UCSD-AML1 (cell line): ENCODE results near the gene DPH6.
"Not testable (repeated sequence)": the region's sequence is repeated elsewhere in the genome, so short reads cannot be mapped to it uniquely, and the experiment has no call there.

Experiments used
- DNase-seq: peaks from one replicate; lab custom pipeline; 2025; ENCODE audit not compliant: unreplicated experiment; lab: John Stamatoyannopoulos, UW

The DPH6 gene

GRCh38 chr15:35545824-35546510 lies at the start of gene DPH6:
Gene DPH6 (minus strand): TSS chr15:35546165. CDS start chr15:35546141, 24 bp downstream.
- peak; percentile 74 for DNase-seq

GRCh38 chr15:35595656-35596055 lies 49.7 kb upstream of the DPH6 start:
- no peak for DNase-seq

GRCh38 chr15:35591987-35592386 lies 46.0 kb upstream of the DPH6 start:
- DNase-seq: not testable (repeated sequence)

- no peak for DNase-seq
Observed at GRCh38 chr15:35583863-35584528, 38.0 kb upstream of the DPH6 start.

GRCh38 chr15:35580606-35581005 lies 34.6 kb upstream of the DPH6 start:
- no peak for DNase-seq

GRCh38 chr15:35567392-35567791 lies 21.4 kb upstream of the DPH6 start:
- DNase-seq: no peak

- no peak for DNase-seq
Observed at GRCh38 chr15:35566991-35567390, 21.0 kb upstream of the DPH6 start.

- DNase-seq: no peak
Observed at GRCh38 chr15:35565901-35566300, 19.9 kb upstream of the DPH6 start.

GRCh38 chr15:35562641-35563040 lies 16.7 kb upstream of the DPH6 start:
- DNase-seq: no peak

GRCh38 chr15:35561308-35561707 lies 15.3 kb upstream of the DPH6 start:
- no peak for DNase-seq

- no peak for DNase-seq
Observed at GRCh38 chr15:35560870-35561269, 14.9 kb upstream of the DPH6 start.

- no peak for DNase-seq
Observed at GRCh38 chr15:35560258-35560657, 14.3 kb upstream of the DPH6 start.

GRCh38 chr15:35559683-35560082 lies 13.7 kb upstream of the DPH6 start:
- no peak for DNase-seq

- DNase-seq: no peak
Observed at GRCh38 chr15:35557544-35557943, 11.6 kb upstream of the DPH6 start.

- no peak for DNase-seq
Observed at GRCh38 chr15:35557012-35557411, 11.0 kb upstream of the DPH6 start.

- no peak for DNase-seq
Observed at GRCh38 chr15:35555244-35555643, 9.3 kb upstream of the DPH6 start.

GRCh38 chr15:35550957-35551356 lies 5.0 kb upstream of the DPH6 start:
- DNase-seq: no peak

GRCh38 chr15:35549567-35549966 lies 3.6 kb upstream of the DPH6 start:
- no peak for DNase-seq

GRCh38 chr15:35548435-35548834 lies 2.5 kb upstream of the DPH6 start:
- no peak for DNase-seq

- DNase-seq: no peak
Observed at GRCh38 chr15:35547775-35548364, 1.9 kb upstream of the DPH6 start.

GRCh38 chr15:35546511-35547381 lies 781 bp upstream of the DPH6 start:
- no peak for DNase-seq
